ENCODE measurements around the gene EVA1C.

DNA sequence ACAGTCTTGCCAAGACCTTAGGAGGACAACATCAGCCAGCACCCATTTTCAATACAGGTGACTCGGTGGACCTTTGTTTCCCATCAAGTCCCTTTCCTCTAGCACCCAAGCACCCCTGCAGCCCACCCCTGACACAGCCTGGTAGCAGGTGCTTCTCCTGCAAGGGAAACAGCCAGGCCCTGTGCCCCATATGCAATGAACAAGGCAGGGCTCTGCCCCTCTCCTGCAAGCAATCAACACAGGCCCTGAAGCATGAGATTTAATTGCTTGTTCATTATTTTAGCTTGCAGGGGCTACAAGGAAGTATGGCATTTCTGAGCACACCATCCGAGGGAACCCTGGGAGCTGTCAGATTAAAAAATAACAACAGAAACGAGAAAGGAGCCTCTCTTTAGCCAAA, 137.4 kb downstream of the EVA1C start:
- TF ChIP-seq CTCF (IDR thresholded peaks at IDR 0.05) (no peak), EZH2 (IDR thresholded peaks at IDR 0.05) (no peak)

All from neural progenitor cell (in vitro differentiated cells).